Measurements from ENCODE around the gene PXYLP1.

PXYLP1 gene, protein sequence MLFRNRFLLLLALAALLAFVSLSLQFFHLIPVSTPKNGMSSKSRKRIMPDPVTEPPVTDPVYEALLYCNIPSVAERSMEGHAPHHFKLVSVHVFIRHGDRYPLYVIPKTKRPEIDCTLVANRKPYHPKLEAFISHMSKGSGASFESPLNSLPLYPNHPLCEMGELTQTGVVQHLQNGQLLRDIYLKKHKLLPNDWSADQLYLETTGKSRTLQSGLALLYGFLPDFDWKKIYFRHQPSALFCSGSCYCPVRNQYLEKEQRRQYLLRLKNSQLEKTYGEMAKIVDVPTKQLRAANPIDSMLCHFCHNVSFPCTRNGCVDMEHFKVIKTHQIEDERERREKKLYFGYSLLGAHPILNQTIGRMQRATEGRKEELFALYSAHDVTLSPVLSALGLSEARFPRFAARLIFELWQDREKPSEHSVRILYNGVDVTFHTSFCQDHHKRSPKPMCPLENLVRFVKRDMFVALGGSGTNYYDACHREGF

DNA sequence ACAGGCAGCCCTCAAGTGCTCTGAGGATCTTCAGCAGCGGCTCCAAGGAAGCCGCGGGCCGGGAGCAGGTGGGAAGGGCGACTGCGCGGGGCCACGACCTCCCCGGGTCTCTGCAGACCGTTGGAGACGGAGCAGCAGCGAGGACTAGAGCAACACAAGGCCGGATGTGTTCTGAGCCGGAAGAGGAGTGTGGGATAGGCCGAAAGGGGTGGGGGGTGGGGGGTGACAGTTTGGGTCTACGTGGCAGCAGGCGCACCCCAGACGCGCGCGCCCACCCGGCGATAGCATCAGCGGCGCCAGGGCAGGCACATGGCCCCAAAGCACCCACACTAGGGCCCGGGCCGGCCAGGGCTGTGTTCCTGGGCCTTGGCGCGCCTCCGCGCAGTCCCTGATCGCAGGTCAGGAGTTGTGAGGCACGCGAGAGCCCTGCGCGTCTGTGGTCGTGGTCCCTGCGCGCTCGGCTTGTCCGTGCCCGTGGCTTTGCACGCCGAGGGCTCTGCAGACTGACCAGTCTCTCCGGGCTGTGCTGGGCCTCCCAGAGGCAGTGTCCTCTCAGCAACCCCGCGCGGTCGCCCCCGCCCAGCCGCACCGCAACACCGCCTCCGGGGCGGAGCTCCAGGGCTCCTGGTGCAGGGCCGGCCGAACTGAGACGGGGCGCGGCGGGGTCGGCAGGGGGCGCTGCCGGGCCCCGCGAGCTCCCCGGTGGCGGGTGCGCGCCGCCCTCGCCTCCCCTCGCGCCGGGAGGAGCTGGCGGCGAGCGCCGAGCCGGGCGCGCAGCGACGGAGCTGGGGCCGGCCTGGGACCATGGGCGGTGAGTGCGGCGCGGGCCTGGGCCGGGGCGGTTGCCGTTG, at the start of gene PXYLP1:
PXYLP1 (plus strand) TSS at position 725 of the 851 bp plus-strand sequence. CDS start 28,351 bp downstream, outside the sequence.
- peaks cover 54% of the 10 kb centered on the region for H3K79me2 ChIP-seq (ENCODE audit: insufficient read depth, low read length)
- H3K9ac ChIP-seq (ENCODE audit: low read depth, low read length) = peak within 1 kb of the TSS; percentile 98
- H3K36me3 ChIP-seq (ENCODE audit: insufficient read depth, low read length) = peaks cover 39% of the 10 kb centered on the region
- TF ChIP-seq, protein P1, sequence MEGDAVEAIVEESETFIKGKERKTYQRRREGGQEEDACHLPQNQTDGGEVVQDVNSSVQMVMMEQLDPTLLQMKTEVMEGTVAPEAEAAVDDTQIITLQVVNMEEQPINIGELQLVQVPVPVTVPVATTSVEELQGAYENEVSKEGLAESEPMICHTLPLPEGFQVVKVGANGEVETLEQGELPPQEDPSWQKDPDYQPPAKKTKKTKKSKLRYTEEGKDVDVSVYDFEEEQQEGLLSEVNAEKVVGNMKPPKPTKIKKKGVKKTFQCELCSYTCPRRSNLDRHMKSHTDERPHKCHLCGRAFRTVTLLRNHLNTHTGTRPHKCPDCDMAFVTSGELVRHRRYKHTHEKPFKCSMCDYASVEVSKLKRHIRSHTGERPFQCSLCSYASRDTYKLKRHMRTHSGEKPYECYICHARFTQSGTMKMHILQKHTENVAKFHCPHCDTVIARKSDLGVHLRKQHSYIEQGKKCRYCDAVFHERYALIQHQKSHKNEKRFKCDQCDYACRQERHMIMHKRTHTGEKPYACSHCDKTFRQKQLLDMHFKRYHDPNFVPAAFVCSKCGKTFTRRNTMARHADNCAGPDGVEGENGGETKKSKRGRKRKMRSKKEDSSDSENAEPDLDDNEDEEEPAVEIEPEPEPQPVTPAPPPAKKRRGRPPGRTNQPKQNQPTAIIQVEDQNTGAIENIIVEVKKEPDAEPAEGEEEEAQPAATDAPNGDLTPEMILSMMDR (IDR thresholded peaks at IDR 0.05; ENCODE audit: borderline replicate concordance, extremely low read depth, low read length, poor library complexity, severe bottlenecking) = peak; percentile 77
- no peak for TF ChIP-seq EZH2 (IDR thresholded peaks at IDR 0.05; ENCODE audit: borderline replicate concordance, low read depth, low read length, severe bottlenecking)
- peak within 1 kb of the TSS; percentile 90 for H2AFZ ChIP-seq (ENCODE audit: low read depth, low read length)
- peaks cover 28% of the 10 kb centered on the region for H4K20me1 ChIP-seq (ENCODE audit: insufficient read depth, low read length)
- H3K27ac ChIP-seq (ENCODE audit: low read length) = peak within 1 kb of the TSS; percentile 100
- no peaks in the 10 kb centered on the region for H3K27me3 ChIP-seq (ENCODE audit: insufficient read depth, low read length, poor library complexity)
- peaks cover 85% of the 10 kb centered on the region for H3K4me1 ChIP-seq (ENCODE audit: insufficient read depth, low read length)
- DNase-seq (peak; percentile 91), ATAC-seq (ENCODE audit: insufficient read depth, low read depth) (peak; percentile 81)
- H3K4me3 ChIP-seq (ENCODE audit: low read depth in 1 of 2, low read length in 2 of 2) = peak within 1 kb of the TSS; percentile 58 to 77
- no peaks in the 10 kb centered on the region for H3K9me3 ChIP-seq (ENCODE audit: insufficient read depth, low read length, severe bottlenecking)
- peak within 1 kb of the TSS; percentile 83 for H3K4me2 ChIP-seq (ENCODE audit: insufficient read depth, low read length)

DNA sequence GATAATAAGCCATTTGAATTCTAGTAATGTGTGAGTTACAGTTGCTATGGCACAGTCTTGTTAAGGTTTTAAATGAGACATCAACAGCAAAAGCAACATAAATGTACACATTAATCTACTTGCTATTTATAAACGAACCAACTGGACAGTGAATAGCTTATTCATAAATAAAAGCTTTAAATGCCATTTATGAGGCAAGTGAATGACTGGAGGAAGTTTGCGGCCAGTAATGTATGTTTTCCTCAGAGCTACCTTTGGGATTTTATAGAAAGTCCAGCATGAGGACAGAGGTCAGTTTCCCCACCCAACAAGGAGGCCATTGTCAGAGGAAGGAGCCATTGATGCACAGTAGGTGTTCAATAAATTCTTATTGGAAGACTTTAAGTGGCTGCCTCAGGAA, 48.0 kb upstream of the PXYLP1 start:
- Histone ChIP-seq H3K9ac (ENCODE audit: low read depth, low read length) (no peak overlapping the region), H4K20me1 (ENCODE audit: insufficient read depth, low read length) (no peaks in the 10 kb centered on the region), H3K4me2 (ENCODE audit: insufficient read depth, low read length) (no peak overlapping the region), H3K27ac (ENCODE audit: low read length) (no peak overlapping the region), H2AFZ (ENCODE audit: low read depth, low read length) (no peak overlapping the region), H3K4me1 (ENCODE audit: insufficient read depth, low read length) (no peaks in the 10 kb centered on the region), H3K79me2 (ENCODE audit: insufficient read depth, low read length) (no peaks in the 10 kb centered on the region), H3K4me3 (ENCODE audit: low read depth in 1 of 2, low read length in 2 of 2) (no peak overlapping the region), H3K36me3 (ENCODE audit: insufficient read depth, low read length) (no peaks in the 10 kb centered on the region), H3K9me3 (ENCODE audit: insufficient read depth, low read length, severe bottlenecking) (peaks cover 11% of the 10 kb centered on the region), H3K27me3 (ENCODE audit: insufficient read depth, low read length, poor library complexity) (no peaks in the 10 kb centered on the region)
- TF ChIP-seq, protein P1 (IDR thresholded peaks at IDR 0.05; ENCODE audit: borderline replicate concordance, extremely low read depth, low read length, poor library complexity, severe bottlenecking) = no peak
- TF ChIP-seq EZH2 (IDR thresholded peaks at IDR 0.05; ENCODE audit: borderline replicate concordance, low read depth, low read length, severe bottlenecking) = no peak
- DNase-seq (no peak), ATAC-seq (ENCODE audit: insufficient read depth, low read depth) (no peak)

DNA sequence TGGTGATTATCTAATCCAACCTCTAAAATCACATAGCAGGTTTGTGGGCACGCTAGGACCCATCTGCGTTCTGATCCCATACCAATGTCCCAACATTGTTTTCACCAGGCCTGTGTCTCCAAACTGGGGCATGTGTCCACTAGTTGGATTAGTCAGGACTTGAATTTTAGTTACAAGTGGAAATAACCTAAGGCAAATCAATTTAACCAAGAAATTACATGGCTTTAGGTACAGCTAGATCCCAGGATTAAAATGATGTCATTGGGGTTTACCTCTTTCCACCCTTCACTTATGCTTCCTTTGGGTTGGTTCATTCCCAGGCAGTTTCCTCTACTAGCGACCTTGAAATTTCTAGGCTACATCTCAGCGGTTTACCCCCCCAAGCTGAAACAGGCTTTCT, 47.2 kb upstream of the PXYLP1 start:
- TF ChIP-seq, protein P1 (IDR thresholded peaks at IDR 0.05; ENCODE audit: borderline replicate concordance, extremely low read depth, low read length, poor library complexity, severe bottlenecking) = no peak
- TF ChIP-seq EZH2 (IDR thresholded peaks at IDR 0.05; ENCODE audit: borderline replicate concordance, low read depth, low read length, severe bottlenecking) = no peak
- DNase-seq (no peak), ATAC-seq (ENCODE audit: insufficient read depth, low read depth) (no peak)
- no peak overlapping the region for H3K9ac ChIP-seq (ENCODE audit: low read depth, low read length)
- no peak overlapping the region for H3K27ac ChIP-seq (ENCODE audit: low read length)
- no peak overlapping the region for H3K4me2 ChIP-seq (ENCODE audit: insufficient read depth, low read length)
- no peaks in the 10 kb centered on the region for H4K20me1 ChIP-seq (ENCODE audit: insufficient read depth, low read length)
- no peak overlapping the region for H3K4me3 ChIP-seq (ENCODE audit: low read depth in 1 of 2, low read length in 2 of 2)
- H3K27me3 ChIP-seq (ENCODE audit: insufficient read depth, low read length, poor library complexity) = no peaks in the 10 kb centered on the region
- no peaks in the 10 kb centered on the region for H3K4me1 ChIP-seq (ENCODE audit: insufficient read depth, low read length)
- peaks cover 11% of the 10 kb centered on the region for H3K9me3 ChIP-seq (ENCODE audit: insufficient read depth, low read length, severe bottlenecking)
- no peaks in the 10 kb centered on the region for H3K36me3 ChIP-seq (ENCODE audit: insufficient read depth, low read length)
- no peak overlapping the region for H2AFZ ChIP-seq (ENCODE audit: low read depth, low read length)
- no peaks in the 10 kb centered on the region for H3K79me2 ChIP-seq (ENCODE audit: insufficient read depth, low read length)

Data from DND-41 (cell line).